ENCODE results near the gene SLC26A1.

GRCh38 chr4:1011666-1012033 is 18.4 kb upstream of the SLC26A1 start:
- TF ChIP-seq POLR2A (IDR thresholded peaks at IDR 0.05), result no peak
- no peak for TF ChIP-seq CTCF (IDR thresholded peaks at IDR 0.05)

Data from body of pancreas (tissue), 4 donors.